ENCODE results near the gene PDLIM5.
A peak's percentile ranks its signal among the peaks of the same experiment; 100 is the strongest.

PDLIM5 gene

DNA sequence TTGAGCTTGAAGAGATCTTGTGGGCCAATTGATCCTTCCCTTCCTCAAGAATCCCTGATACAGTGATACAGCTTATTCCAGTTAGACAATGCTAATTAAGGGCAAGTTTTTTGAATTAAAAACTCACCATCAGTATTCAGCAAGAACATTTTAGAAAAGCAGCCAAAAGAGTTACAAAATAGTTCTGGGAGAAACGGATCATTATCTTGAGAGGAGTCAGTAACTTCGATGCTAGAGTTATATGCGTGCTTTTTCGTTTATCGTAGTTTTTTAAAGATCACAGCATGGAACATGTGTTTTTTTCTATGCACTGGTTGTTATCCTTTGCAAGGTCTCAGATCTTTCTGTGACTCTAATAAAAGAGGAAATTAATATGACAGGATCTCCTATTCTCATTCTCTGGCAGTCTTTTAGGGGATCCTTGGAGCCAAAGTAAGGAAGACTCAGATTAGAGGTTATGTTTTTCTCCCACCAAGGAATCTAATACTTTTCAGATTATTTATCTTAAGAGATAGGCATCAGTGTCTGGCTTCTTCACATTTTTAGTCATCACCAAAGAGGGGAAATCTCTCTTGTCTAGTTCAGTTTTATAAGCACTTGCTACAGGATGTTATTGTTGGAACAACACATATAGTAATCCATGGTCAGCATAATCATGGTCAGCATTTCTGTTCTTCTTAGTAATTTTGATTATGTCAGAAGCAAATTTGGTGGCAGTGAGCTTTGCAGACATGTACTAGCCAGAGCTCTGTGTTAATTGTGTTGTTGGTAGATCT lies 109.7 kb downstream of the PDLIM5 start:
- H3K9me3 Mint-ChIP-seq: no peaks in the 10 kb centered on the region
- H3K4me1 Mint-ChIP-seq: no peaks in the 10 kb centered on the region
- peaks cover 2% of the 10 kb centered on the region for H3K36me3 Mint-ChIP-seq
- peak overlapping the region; percentile 36 for H3K27ac Mint-ChIP-seq
- H3K4me3 Mint-ChIP-seq: no peak overlapping the region
- H3K27me3 Mint-ChIP-seq: no peaks in the 10 kb centered on the region

- H3K27me3 Mint-ChIP-seq: no peaks in the 10 kb centered on the region
- H3K4me3 Mint-ChIP-seq: no peak overlapping the region
- H3K36me3 Mint-ChIP-seq: no peaks in the 10 kb centered on the region
- peaks cover under 1% of the 10 kb centered on the region for H3K4me1 Mint-ChIP-seq
- H3K27ac Mint-ChIP-seq: no peak overlapping the region
- no peaks in the 10 kb centered on the region for H3K9me3 Mint-ChIP-seq
Measured at GRCh38 chr4:94562285-94562684, 110.5 kb downstream of the PDLIM5 start.

DNA sequence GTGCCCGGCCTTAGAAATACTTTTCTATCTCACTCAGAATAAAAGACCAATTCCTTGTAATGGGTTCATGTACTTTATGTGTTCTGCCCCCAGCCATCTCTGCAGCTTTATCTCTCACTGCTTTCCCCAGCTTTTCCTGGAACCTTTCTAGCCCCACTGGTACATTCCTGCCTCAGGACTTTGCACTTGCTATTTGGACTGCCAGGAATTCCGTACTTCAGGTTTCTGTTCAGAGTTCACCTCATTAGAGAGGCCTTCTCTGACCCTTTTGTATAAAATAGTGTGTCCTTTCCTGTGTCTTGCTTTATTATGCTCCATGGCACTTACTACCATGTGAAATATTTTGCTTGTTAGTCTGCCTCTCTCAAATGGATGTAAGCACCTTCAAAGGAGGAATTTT lies 112.5 kb downstream of the PDLIM5 start:
- peaks cover 1% of the 10 kb centered on the region for H3K36me3 Mint-ChIP-seq
- H3K27ac Mint-ChIP-seq: no peak overlapping the region
- H3K9me3 Mint-ChIP-seq: no peaks in the 10 kb centered on the region
- peaks cover 7% of the 10 kb centered on the region for H3K4me1 Mint-ChIP-seq
- no peaks in the 10 kb centered on the region for H3K27me3 Mint-ChIP-seq
- H3K4me3 Mint-ChIP-seq: no peak overlapping the region

GRCh38 chr4:94566420-94566819 lies 114.7 kb downstream of the PDLIM5 start:
- Mint-ChIP-seq H3K9me3 (no peaks in the 10 kb centered on the region), H3K4me3 (no peak overlapping the region), H3K36me3 (peaks cover 1% of the 10 kb centered on the region), H3K27me3 (no peaks in the 10 kb centered on the region), H3K4me1 (peaks cover 7% of the 10 kb centered on the region), H3K27ac (no peak overlapping the region)

DNA sequence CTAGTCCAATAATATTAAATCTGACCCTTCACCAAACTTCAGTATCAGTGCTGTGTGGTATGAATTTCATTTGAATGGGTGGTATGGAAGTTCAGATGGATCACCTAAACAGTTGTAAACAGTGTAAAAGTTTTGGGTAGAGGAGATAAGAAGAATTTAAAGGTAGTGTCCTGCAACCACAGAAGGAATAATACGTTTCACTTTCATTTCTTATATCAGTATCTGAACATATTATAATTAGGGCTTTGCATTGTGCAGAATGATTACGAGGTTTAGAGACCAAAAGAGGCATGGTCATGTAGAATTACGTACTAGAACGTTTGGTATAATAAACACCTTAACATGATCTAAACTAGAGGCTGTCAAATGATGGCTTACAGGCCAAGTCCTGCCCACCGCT lies 116.1 kb downstream of the PDLIM5 start:
- H3K27ac Mint-ChIP-seq: no peak overlapping the region
- no peak overlapping the region for H3K4me3 Mint-ChIP-seq
- no peaks in the 10 kb centered on the region for H3K27me3 Mint-ChIP-seq
- no peaks in the 10 kb centered on the region for H3K9me3 Mint-ChIP-seq
- peaks cover 1% of the 10 kb centered on the region for H3K36me3 Mint-ChIP-seq
- H3K4me1 Mint-ChIP-seq: peaks cover 7% of the 10 kb centered on the region

DNA sequence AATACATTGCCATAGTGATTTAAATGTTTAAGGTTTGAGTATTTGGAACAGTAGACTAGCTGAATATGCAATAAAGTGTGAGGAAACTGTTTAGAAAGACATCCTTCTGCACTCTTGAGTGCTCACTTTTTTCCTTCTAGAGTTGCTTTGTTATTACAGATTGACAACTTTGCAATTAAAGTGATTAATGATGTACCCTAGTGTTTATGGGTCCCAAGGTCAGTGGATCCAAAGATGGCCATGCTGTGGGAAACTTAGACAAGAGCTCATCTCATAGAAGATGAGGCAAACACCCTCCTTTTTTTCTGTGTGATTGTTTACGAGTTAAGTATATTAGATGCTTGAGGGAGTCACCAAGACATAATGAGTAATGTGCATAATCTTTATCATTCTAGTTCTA lies 118.8 kb downstream of the PDLIM5 start:
- no peak overlapping the region for H3K27ac Mint-ChIP-seq
- no peaks in the 10 kb centered on the region for H3K27me3 Mint-ChIP-seq
- peaks cover 7% of the 10 kb centered on the region for H3K4me1 Mint-ChIP-seq
- no peaks in the 10 kb centered on the region for H3K9me3 Mint-ChIP-seq
- H3K4me3 Mint-ChIP-seq: no peak overlapping the region
- peaks cover 1% of the 10 kb centered on the region for H3K36me3 Mint-ChIP-seq

DNA sequence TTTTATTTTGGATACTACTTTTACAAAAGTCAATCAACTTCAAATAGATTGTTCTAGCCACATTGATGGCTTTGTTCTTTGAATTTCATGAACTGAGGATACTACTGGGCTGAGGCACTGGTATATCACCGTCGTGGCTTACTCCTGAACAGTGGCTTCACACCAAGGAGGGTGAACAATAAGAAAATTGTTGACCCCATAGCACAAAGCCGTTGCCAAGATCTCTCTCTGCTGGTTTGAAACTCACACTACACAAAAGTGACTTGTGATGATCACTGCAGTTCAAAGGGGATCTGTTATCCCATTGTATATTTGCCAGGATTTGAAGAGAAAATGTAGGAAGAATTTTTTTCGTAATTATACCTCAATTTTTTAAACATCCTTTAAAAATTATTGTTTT lies 119.6 kb downstream of the PDLIM5 start:
- Mint-ChIP-seq H3K36me3 (peaks cover 6% of the 10 kb centered on the region), H3K4me3 (no peak overlapping the region), H3K27me3 (no peaks in the 10 kb centered on the region), H3K4me1 (peaks cover 7% of the 10 kb centered on the region), H3K27ac (no peak overlapping the region), H3K9me3 (no peaks in the 10 kb centered on the region)

DNA sequence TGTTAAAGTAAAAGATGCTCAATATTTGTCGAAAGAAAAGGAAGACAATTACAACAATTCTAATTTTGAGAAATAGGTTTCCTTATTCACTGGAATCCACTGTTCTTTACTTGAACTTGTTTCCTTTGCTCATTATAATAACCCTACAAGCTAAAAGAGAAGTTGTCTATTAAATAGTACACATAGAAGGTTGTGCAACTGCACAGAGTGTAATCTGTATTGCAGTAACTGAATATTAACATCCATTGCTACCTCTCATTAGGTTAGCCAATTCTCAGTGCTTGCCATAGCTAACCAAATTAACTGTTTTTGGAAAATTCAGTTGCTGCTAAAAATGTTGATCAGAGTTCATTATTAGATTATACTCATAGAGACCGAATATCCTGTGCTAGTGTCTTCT lies 120.0 kb downstream of the PDLIM5 start:
- no peak overlapping the region for H3K4me3 Mint-ChIP-seq
- H3K4me1 Mint-ChIP-seq: peaks cover 7% of the 10 kb centered on the region
- peaks cover 6% of the 10 kb centered on the region for H3K36me3 Mint-ChIP-seq
- no peaks in the 10 kb centered on the region for H3K9me3 Mint-ChIP-seq
- no peaks in the 10 kb centered on the region for H3K27me3 Mint-ChIP-seq
- no peak overlapping the region for H3K27ac Mint-ChIP-seq

GRCh38 chr4:94574050-94574449 lies 122.3 kb downstream of the PDLIM5 start:
- H3K27me3 Mint-ChIP-seq: no peaks in the 10 kb centered on the region
- H3K36me3 Mint-ChIP-seq: peaks cover 5% of the 10 kb centered on the region
- H3K4me1 Mint-ChIP-seq: no peaks in the 10 kb centered on the region
- H3K4me3 Mint-ChIP-seq: no peak overlapping the region
- H3K9me3 Mint-ChIP-seq: no peaks in the 10 kb centered on the region
- no peak overlapping the region for H3K27ac Mint-ChIP-seq

GRCh38 chr4:94574616-94575015 lies 122.9 kb downstream of the PDLIM5 start:
- Mint-ChIP-seq H3K4me3 (no peak overlapping the region), H3K36me3 (peaks cover 5% of the 10 kb centered on the region), H3K27ac (no peak overlapping the region), H3K27me3 (no peaks in the 10 kb centered on the region), H3K9me3 (no peaks in the 10 kb centered on the region), H3K4me1 (no peaks in the 10 kb centered on the region)

GRCh38 chr4:94575652-94576051 lies 123.9 kb downstream of the PDLIM5 start:
- Mint-ChIP-seq H3K4me1 (no peaks in the 10 kb centered on the region), H3K27ac (no peak overlapping the region), H3K27me3 (no peaks in the 10 kb centered on the region), H3K9me3 (no peaks in the 10 kb centered on the region), H3K4me3 (no peak overlapping the region), H3K36me3 (peaks cover 5% of the 10 kb centered on the region)

DNA sequence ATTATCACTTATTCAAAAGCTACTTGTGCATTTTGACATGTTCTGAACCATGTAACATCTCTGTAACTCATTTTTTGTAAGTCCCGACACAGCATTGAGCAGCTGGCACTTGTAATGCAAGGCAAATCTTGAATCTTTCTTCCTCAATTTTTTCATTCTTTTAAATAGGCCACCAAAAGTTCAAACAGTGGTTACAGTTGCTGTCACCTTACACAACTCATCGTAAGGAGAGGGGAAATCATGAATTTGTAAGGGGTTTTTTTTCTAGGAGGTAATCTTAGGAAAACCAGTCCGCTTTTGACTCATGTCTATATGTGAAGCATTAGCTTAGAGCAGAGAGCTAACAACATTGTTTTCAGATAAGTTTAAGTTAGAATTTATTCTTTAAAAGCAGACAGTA lies 124.5 kb downstream of the PDLIM5 start:
- Mint-ChIP-seq H3K4me3 (no peak overlapping the region), H3K9me3 (no peaks in the 10 kb centered on the region), H3K36me3 (peaks cover 5% of the 10 kb centered on the region), H3K27ac (no peak overlapping the region), H3K4me1 (no peaks in the 10 kb centered on the region), H3K27me3 (no peaks in the 10 kb centered on the region)

- H3K9me3 Mint-ChIP-seq: no peaks in the 10 kb centered on the region
- no peak overlapping the region for H3K4me3 Mint-ChIP-seq
- H3K4me1 Mint-ChIP-seq: no peaks in the 10 kb centered on the region
- H3K27me3 Mint-ChIP-seq: no peaks in the 10 kb centered on the region
- peaks cover 5% of the 10 kb centered on the region for H3K36me3 Mint-ChIP-seq
- no peak overlapping the region for H3K27ac Mint-ChIP-seq
Measured at GRCh38 chr4:94577136-94577535, 125.4 kb downstream of the PDLIM5 start.

DNA sequence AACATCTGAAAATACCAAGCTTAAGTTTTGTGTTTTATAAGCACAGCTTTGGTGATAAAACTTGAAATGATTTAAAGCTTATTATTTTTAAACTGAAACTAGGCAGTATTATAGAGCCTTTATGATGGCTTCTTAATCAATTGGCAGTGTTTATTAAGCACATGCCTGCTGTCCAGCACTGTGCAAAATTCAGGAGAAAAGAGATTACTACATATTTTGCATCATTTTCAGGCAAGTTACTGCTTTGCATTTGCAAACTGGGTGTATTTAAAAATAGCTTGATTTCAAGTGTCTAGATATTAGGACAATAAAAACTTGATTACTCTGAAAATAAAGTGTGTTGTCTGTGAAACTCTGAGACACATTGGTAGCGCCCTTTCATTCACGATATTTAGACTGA lies 126.5 kb downstream of the PDLIM5 start:
- Mint-ChIP-seq H3K27ac (no peak overlapping the region), H3K4me1 (no peaks in the 10 kb centered on the region), H3K4me3 (no peak overlapping the region), H3K36me3 (peaks cover 7% of the 10 kb centered on the region), H3K27me3 (no peaks in the 10 kb centered on the region), H3K9me3 (no peaks in the 10 kb centered on the region)

DNA sequence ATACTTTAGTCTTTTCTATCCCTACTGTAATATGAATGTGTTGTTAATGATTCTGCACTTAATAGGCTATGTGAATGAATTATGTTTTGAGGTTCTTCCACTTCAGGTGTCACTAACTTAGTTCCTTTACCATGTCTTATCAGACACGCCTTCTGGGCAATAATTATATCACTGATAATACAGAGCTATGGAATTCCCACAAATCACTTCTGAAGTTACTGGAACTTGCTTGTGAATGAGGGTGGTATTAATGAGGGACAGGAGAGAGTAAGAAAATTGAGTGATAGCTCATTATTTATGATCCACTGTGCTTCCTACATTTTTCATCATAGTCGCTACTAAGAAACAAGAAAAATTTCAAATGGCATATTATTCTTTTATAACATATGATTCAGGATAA lies 130.0 kb downstream of the PDLIM5 start:
- H3K9me3 Mint-ChIP-seq: no peaks in the 10 kb centered on the region
- H3K27me3 Mint-ChIP-seq: no peaks in the 10 kb centered on the region
- H3K4me3 Mint-ChIP-seq: no peak overlapping the region

GRCh38 chr4:94582517-94582916 lies 130.8 kb downstream of the PDLIM5 start:
- Mint-ChIP-seq H3K27me3 (no peaks in the 10 kb centered on the region), H3K4me1 (no peaks in the 10 kb centered on the region), H3K4me3 (no peak overlapping the region), H3K36me3 (peaks cover 5% of the 10 kb centered on the region), H3K9me3 (no peaks in the 10 kb centered on the region), H3K27ac (no peak overlapping the region)

More for the DNA sequence above, 130.0 kb downstream of the PDLIM5 start:
- Mint-ChIP-seq H3K27ac (no peak overlapping the region), H3K4me1 (no peaks in the 10 kb centered on the region), H3K36me3 (peaks cover 2% of the 10 kb centered on the region)

Data from activated naive CD4-positive, alpha-beta T cell treated with anti-CD3 and anti-CD28 coated beads, Interleukin-2, amount 50 U/mL, for 24 hours (primary cell).